Activated gamma-delta T cell (primary cell): ENCODE results near the gene PCSK2.

Experiments
- DNase-seq: peaks from one replicate; lab custom pipeline; 2025; lab: John Stamatoyannopoulos, UW

Gene PCSK2

GRCh38 chr20:17399303-17399985 lies 172.6 kb downstream of the PCSK2 start:
- no peak for DNase-seq

GRCh38 chr20:17403461-17403860 lies 176.6 kb downstream of the PCSK2 start:
- no peak for DNase-seq

- no peak for DNase-seq
Measured at GRCh38 chr20:17406051-17406590, 179.3 kb downstream of the PCSK2 start.

GRCh38 chr20:17407550-17407949 lies 180.7 kb downstream of the PCSK2 start:
- no peak for DNase-seq

- no peak for DNase-seq
Measured at GRCh38 chr20:17417225-17417624, 190.4 kb downstream of the PCSK2 start.

GRCh38 chr20:17418737-17419136 lies 191.9 kb downstream of the PCSK2 start:
- DNase-seq = no peak

- no peak for DNase-seq
Measured at GRCh38 chr20:17419479-17420041, 192.7 kb downstream of the PCSK2 start.

GRCh38 chr20:17421493-17421892 lies 194.7 kb downstream of the PCSK2 start:
- DNase-seq = no peak

- DNase-seq = no peak
Measured at GRCh38 chr20:17423782-17424181, 196.9 kb downstream of the PCSK2 start.

- DNase-seq = no peak
Measured at GRCh38 chr20:17427638-17428037, 200.8 kb downstream of the PCSK2 start.

GRCh38 chr20:17430125-17430950 lies 203.5 kb downstream of the PCSK2 start:
- DNase-seq = no peak

GRCh38 chr20:17431621-17432364 lies 205.0 kb downstream of the PCSK2 start:
- no peak for DNase-seq

GRCh38 chr20:17436664-17437063 lies 209.8 kb downstream of the PCSK2 start:
- no peak for DNase-seq

GRCh38 chr20:17437251-17437650 lies 210.4 kb downstream of the PCSK2 start:
- no peak for DNase-seq

GRCh38 chr20:17438436-17439039 lies 211.7 kb downstream of the PCSK2 start:
- DNase-seq = no peak

GRCh38 chr20:17439616-17440296 lies 212.9 kb downstream of the PCSK2 start:
- DNase-seq = no peak

- DNase-seq = no peak
Measured at GRCh38 chr20:17441745-17442144, 214.9 kb downstream of the PCSK2 start.

- no peak for DNase-seq
Measured at GRCh38 chr20:17442588-17442987, 215.7 kb downstream of the PCSK2 start.

GRCh38 chr20:17443131-17443858 lies 216.5 kb downstream of the PCSK2 start:
- no peak for DNase-seq

- no peak for DNase-seq
Measured at GRCh38 chr20:17444091-17444490, 217.3 kb downstream of the PCSK2 start.
